Tibial nerve (tissue), 3 donors: ENCODE results near the gene SUGCT.

Experiments used
- CTCF ChIP-seq, 5 experiments: fragments of 200-600 bp in 3 of 5; fragments of 450-650 bp in 2 of 5; sonication (generic) in 3 of 5; IDR thresholded peaks; one replicate each; pipeline ENCODE4 v1.5.1; 2016 to 2019; ENCODE audit warnings: antibody characterized with exemption in 5 of 5, mild to moderate bottlenecking in 3 of 5, moderate library complexity in 2 of 5
- POLR2A ChIP-seq, 2 donors: fragments of 450-650 bp; IDR thresholded peaks; one replicate each; pipeline ENCODE4 v1.6.1; 2017; ENCODE audit warnings: antibody characterized with exemption in 2 of 2, mild to moderate bottlenecking in 2 of 2, moderate library complexity in 2 of 2

DNA sequence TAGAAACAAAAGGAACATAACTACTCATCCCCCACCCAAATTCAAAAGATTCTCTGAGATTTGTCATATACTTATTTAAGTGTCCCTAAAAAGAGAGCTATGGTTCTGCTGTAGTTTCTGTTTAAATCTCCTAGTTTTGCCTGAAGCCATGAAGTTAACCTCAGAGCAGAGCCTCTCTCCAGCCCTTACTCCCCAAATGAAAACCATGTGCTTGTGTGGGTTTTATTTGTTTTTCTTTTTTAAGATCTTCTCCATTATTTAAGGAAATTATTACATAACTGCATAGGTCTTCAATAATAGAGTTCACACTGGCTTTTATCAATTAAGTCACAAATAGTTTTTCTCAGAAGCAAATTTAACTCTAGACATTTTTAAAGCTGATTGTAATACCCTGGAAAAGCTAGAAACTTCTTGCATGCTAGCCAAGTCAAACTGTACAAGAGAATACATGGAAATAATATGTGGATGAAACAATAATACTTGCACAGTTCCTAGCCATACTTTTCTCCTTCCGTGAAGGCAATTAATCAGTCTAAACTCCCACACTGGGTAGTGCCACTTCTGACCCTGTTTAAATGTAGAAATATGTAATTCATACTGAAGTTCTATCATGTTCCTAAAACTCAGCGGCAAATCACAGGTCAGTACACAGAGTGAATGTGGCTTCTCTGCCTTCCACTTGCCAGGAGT lies 579.7 kb downstream of the SUGCT start:
- TF ChIP-seq POLR2A (IDR thresholded peaks at IDR 0.05) (no peak), CTCF (IDR thresholded peaks at IDR 0.05) (no peak)
